ENCODE data around the gene CHMP4B. TPM values are rescaled to one million over a fixed set of nuclear protein-coding genes. Genes with fewer than 3 reads are reported as not detected.

Gene CHMP4B
- total RNA-seq, 4 donors from 2014 or later, result 90.8 to 116 (median 100) TPM

DNA sequence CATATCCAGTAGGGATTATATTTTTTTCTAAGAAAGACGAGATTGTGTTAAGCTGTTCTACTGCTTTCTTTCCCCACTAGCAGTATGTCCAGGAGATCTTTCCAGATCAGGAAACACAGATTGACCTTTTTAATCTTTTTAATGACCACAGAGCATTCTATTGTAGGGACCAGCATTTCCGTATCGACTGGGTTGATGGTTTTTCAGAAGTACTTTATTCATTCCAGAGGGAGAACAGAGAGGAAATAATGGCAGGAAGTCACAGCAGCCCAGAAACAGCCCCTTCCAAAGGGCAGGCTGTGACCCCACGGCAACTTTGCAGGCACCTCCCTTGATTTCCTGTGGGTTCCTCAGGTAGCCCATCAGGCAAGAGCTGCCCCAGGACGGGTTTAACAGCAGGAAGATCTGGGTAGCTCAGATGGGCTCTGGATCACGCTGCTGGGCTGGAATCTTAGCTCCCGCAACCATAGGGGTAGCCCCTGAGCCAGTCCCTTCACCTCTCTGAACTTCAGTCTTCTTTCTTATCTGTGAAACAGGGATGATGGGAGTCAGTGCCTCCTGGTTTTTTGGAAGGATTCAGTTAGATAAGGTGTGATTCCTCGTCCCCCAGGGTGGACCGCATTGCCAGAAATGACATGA, 23.8 kb upstream of the CHMP4B start:
- H3K36me3 ChIP-seq, result peaks cover 5 to 34% (median 10%) of the 10 kb centered on the region in 4 donors
- intact Hi-C loops (cut with DNase I), result no loop called here
- H3K9me3 ChIP-seq, result no peaks in the 10 kb centered on the region
- no peak overlapping the region for H3K4me3 ChIP-seq
- H3K4me1 ChIP-seq, result peaks cover 14 to 26% (median 17%) of the 10 kb centered on the region in 4 donors
- no peak overlapping the region for H3K27ac ChIP-seq (replicated peaks in 1 of 4)
- WGBS, result 77% methylated on average over 9 of the region's 9 CpGs
- DNase-seq (ENCODE audit: extremely low spot score), result no peak
- no peaks in the 10 kb centered on the region for H3K27me3 ChIP-seq
- no peak for TF ChIP-seq POLR2AphosphoS5 (IDR thresholded peaks at IDR 0.05)
- TF ChIP-seq POLR2A (IDR thresholded peaks at IDR 0.05; ENCODE audit: low read depth), result no peak
- TF ChIP-seq, protein P1, sequence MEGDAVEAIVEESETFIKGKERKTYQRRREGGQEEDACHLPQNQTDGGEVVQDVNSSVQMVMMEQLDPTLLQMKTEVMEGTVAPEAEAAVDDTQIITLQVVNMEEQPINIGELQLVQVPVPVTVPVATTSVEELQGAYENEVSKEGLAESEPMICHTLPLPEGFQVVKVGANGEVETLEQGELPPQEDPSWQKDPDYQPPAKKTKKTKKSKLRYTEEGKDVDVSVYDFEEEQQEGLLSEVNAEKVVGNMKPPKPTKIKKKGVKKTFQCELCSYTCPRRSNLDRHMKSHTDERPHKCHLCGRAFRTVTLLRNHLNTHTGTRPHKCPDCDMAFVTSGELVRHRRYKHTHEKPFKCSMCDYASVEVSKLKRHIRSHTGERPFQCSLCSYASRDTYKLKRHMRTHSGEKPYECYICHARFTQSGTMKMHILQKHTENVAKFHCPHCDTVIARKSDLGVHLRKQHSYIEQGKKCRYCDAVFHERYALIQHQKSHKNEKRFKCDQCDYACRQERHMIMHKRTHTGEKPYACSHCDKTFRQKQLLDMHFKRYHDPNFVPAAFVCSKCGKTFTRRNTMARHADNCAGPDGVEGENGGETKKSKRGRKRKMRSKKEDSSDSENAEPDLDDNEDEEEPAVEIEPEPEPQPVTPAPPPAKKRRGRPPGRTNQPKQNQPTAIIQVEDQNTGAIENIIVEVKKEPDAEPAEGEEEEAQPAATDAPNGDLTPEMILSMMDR (IDR thresholded peaks at IDR 0.05), result no peak
- TF ChIP-seq EP300 (IDR thresholded peaks at IDR 0.05), result no peak

DNA sequence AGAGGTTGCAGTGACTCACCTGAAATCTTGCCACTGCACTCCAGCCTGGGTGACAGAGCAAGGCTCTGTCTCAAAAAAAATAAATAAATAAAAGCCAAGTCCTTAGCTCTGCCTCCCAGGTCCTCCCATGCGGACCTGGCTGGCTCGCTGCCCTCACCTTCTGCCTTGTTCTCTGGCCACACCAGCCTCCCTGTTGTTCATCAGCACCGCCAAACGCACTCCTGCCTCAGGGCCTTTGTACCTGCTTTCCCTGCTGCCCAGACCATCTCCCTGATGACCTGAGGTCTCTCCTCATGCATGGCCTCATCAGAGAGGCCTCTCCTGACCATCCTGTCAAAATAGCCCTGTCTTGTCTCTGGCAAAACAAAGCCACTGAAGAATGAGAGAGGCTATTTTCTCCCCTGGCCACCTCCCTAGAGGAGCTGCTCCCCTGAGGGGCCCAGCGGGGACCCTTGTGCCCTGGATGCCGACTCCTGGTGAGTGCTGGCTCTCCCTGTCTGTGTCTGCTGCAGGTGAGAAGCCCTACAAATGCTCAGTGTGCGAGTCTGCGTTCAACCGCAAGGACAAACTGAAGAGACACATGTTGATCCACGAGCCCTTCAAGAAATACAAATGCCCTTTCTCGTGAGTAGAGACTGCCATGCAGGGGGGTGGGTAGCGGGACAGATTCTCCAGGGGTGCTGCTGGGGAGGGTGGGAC, 22.6 kb upstream of the CHMP4B start:
- Histone ChIP-seq H3K4me1 (peaks cover 20 to 35% (median 23%) of the 10 kb centered on the region in 4 donors), H3K27me3 (no peaks in the 10 kb centered on the region), H3K4me3 (no peak overlapping the region), H3K9me3 (no peaks in the 10 kb centered on the region), H3K36me3 (peaks cover 5 to 30% (median 9%) of the 10 kb centered on the region in 4 donors), H3K27ac (replicated peaks in 1 of 4) (peak overlapping the region; percentile 14 to 80 (median 74))
- intact Hi-C loops (cut with DNase I), result no loop called here
- WGBS, result 93% methylated on average over 9 of the region's 12 CpGs
- DNase-seq (ENCODE audit: extremely low spot score), result no peak
- no peak for TF ChIP-seq POLR2AphosphoS5 (IDR thresholded peaks at IDR 0.05)
- no peak for TF ChIP-seq POLR2A (IDR thresholded peaks at IDR 0.05; ENCODE audit: low read depth)
- TF ChIP-seq EP300 (IDR thresholded peaks at IDR 0.05), result no peak
- TF ChIP-seq, protein P1 (IDR thresholded peaks at IDR 0.05), result no peak

DNA sequence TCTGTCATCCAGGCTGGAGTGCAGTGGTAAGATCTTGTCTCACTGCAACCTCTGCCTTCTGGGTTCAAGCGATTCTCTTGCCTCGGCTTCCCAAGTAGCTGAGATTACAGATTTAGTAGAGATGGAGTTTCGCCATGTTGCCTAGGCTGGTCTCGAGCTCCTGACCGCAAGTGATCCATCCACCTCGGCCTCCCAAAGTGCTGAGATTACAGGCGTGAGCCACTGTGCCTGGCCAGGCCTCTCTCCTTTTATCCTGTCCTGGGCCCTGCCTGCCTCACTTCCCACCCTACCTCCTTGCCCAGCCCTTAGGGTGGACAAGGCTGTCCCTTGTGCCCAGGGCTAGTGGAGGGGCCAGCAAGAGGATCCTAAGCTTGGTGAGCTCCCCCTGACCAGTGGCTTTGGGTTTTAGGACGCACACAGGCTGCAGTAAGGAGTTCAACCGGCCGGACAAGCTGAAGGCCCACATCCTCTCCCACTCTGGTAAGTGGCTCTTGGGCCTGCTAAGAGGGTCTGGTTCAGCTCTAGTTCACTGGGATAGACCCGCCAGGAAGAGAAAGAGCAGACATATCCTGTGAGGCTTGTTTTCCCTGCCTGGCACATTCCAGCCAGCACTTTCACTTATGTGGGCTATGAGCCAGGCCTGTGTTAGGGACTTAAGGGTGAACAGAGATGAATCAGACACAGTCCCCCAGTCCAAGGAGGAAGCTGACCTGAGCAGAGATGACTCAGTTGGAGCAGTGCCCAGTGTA, 21.9 kb upstream of the CHMP4B start:
- Histone ChIP-seq H3K27ac (replicated peaks in 1 of 4) (peak overlapping the region; percentile 57 to 80 (median 74)), H3K4me3 (no peak overlapping the region), H3K9me3 (no peaks in the 10 kb centered on the region), H3K27me3 (no peaks in the 10 kb centered on the region), H3K36me3 (peaks cover 5 to 30% (median 9%) of the 10 kb centered on the region in 4 donors), H3K4me1 (peaks cover 23 to 38% (median 27%) of the 10 kb centered on the region in 4 donors)
- 89% methylated on average over 8 of the region's 11 CpGs for WGBS
- peak; percentile 51 to 64 for TF ChIP-seq POLR2AphosphoS5 (IDR thresholded peaks at IDR 0.05)
- TF ChIP-seq EP300 (IDR thresholded peaks at IDR 0.05), result no peak
- no peak for TF ChIP-seq POLR2A (IDR thresholded peaks at IDR 0.05; ENCODE audit: low read depth)
- DNase-seq (ENCODE audit: extremely low spot score), result no peak
- intact Hi-C loops (cut with DNase I), result no loop called here

DNA sequence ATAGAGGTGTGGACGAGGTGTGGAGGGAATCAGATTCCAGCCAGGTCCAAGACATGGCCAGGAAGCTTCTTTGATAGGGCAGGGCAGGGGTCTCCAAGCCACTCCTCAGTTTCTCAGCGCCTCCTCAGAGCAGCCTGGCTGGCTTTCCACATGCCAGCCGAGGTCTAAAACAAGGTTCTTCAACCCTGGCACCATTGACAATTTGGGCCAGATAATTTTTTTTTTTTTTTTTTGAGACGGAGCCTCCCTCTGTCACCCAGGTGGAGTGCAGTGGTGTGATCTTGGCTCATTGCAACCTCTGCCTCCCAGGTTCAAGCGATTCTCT, 21.3 kb upstream of the CHMP4B start:
- WGBS, result 73% methylated on average over 5 of the region's 5 CpGs
- peaks cover 23 to 38% (median 27%) of the 10 kb centered on the region in 4 donors for H3K4me1 ChIP-seq
- TF ChIP-seq EP300 (IDR thresholded peaks at IDR 0.05), result no peak
- no peak for TF ChIP-seq POLR2AphosphoS5 (IDR thresholded peaks at IDR 0.05)
- TF ChIP-seq, protein P1 (IDR thresholded peaks at IDR 0.05), result no peak
- TF ChIP-seq POLR2A (IDR thresholded peaks at IDR 0.05; ENCODE audit: low read depth), result no peak
- H3K4me3 ChIP-seq, result no peak overlapping the region
- H3K36me3 ChIP-seq, result peaks cover 5 to 26% (median 9%) of the 10 kb centered on the region in 4 donors
- DNase-seq (ENCODE audit: extremely low spot score), result no peak
- no peaks in the 10 kb centered on the region for H3K9me3 ChIP-seq
- no peaks in the 10 kb centered on the region for H3K27me3 ChIP-seq
- peak overlapping the region; percentile 57 to 80 (median 74) for H3K27ac ChIP-seq (replicated peaks in 1 of 4)
- intact Hi-C loops (cut with DNase I), result no loop called here

DNA sequence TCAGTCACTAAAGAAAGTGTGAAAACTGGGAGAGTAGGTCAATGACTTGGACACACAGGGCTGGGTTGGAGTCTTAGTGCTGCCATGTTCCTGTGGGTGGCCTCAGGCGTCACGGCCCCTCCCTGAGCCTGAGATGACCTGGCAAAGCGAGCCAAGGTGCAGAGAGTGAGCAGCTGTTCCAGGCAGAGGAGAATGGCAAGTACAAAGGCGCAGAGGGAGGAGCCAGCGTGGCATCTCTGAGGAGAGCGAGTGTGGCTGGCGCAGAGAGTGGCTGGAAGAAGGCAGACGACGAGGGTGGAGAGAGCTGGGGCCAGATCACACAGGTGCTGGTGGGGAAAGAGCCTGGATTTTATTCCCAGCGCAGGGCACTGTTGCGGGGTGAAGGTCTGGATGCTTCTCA, 20.6 kb upstream of the CHMP4B start:
- no peaks in the 10 kb centered on the region for H3K9me3 ChIP-seq
- H3K27me3 ChIP-seq, result no peaks in the 10 kb centered on the region
- WGBS, result 88% methylated on average over 8 of the region's 11 CpGs
- intact Hi-C loops (cut with DNase I), result no loop called here
- no peak overlapping the region for H3K4me3 ChIP-seq
- DNase-seq (ENCODE audit: extremely low spot score), result no peak
- peak overlapping the region in 1 of 4 donors; percentile 80 for H3K27ac ChIP-seq (replicated peaks in 1 of 4)
- TF ChIP-seq POLR2A (IDR thresholded peaks at IDR 0.05; ENCODE audit: low read depth) (no peak), EP300 (IDR thresholded peaks at IDR 0.05) (no peak), POLR2AphosphoS5 (IDR thresholded peaks at IDR 0.05) (no peak)
- TF ChIP-seq, protein P1 (IDR thresholded peaks at IDR 0.05), result no peak
- H3K4me1 ChIP-seq, result peaks cover 23 to 38% (median 27%) of the 10 kb centered on the region in 4 donors
- H3K36me3 ChIP-seq, result peaks cover 5 to 26% (median 9%) of the 10 kb centered on the region in 4 donors

Data from esophagus muscularis mucosa (tissue), 4 donors.